ENCODE data around the gene SSBP4.

SSBP4 gene

GRCh38 chr19:18433015-18433691, 14.0 kb downstream of the SSBP4 start (continued):
- no peak; the same call in none of the 2 replicates for TF ChIP-seq ZNF324 (tag by site-specific recombination; IDR thresholded peaks at IDR 0.05)
- TF ChIP-seq ZNF2 (tag by site-specific recombination; IDR thresholded peaks at IDR 0.05): peak; percentile 86
- TF ChIP-seq ZNF791 (tag by site-specific recombination; IDR thresholded peaks at IDR 0.05): no peak
- TF ChIP-seq ZNF692 (tag by site-specific recombination; IDR thresholded peaks at IDR 0.05): peak; percentile 86
- TF ChIP-seq ZBTB10 (tag by site-specific recombination; IDR thresholded peaks at IDR 0.05): peak; percentile 97
- TF ChIP-seq ZNF623 (tag by site-specific recombination; IDR thresholded peaks at IDR 0.05): no peak
- no peak for TF ChIP-seq ZBTB49 (tag by site-specific recombination; IDR thresholded peaks at IDR 0.05; ENCODE audit: low read depth)
- TF ChIP-seq GLIS2 (tag by site-specific recombination; IDR thresholded peaks at IDR 0.05): peak; percentile 93
- no peak for TF ChIP-seq RBAK (tag by site-specific recombination; IDR thresholded peaks at IDR 0.05)
- peak; percentile 91 for TF ChIP-seq YY1 (tag by site-specific recombination; IDR thresholded peaks at IDR 0.05)
- 0 out of 2 replicates have a peak, but pooled peaks have one; percentile 15 for TF ChIP-seq ZBTB1 (tag by site-specific recombination; IDR thresholded peaks at IDR 0.05)
- TF ChIP-seq ZSCAN4 (tag by site-specific recombination; IDR thresholded peaks at IDR 0.05): 0 out of 2 replicates have a peak, but pooled peaks have one; percentile 12
- peak; percentile 61; the same call in 1 of the 2 replicates for TF ChIP-seq ZNF24 (tag by site-specific recombination; IDR thresholded peaks at IDR 0.05)
- TF ChIP-seq ZNF776 (tag by site-specific recombination; IDR thresholded peaks at IDR 0.05; ENCODE audit: borderline replicate concordance): no peak
- no peak for TF ChIP-seq ZBTB44 (tag by site-specific recombination; IDR thresholded peaks at IDR 0.05)
- TF ChIP-seq PRDM2 (tag by site-specific recombination; IDR thresholded peaks at IDR 0.05; ENCODE audit: borderline replicate concordance): no peak
- TF ChIP-seq ZNF280C (tag by site-specific recombination; IDR thresholded peaks at IDR 0.05): no peak
- no peak for TF ChIP-seq ZNF223 (tag by site-specific recombination; IDR thresholded peaks at IDR 0.05)
- TF ChIP-seq ZNF488 (tag by site-specific recombination; IDR thresholded peaks at IDR 0.05): no peak
- no peak for TF ChIP-seq ZNF266 (tag by site-specific recombination; IDR thresholded peaks at IDR 0.05; ENCODE audit: low read depth)
